BLaER1 treated with 17β-estradiol and CSF1 and Interleukin-3, amounts not matched to agents 10 nM and 100 nM (cell line): ENCODE results near the gene CERS6.

Experiments
- H3K27ac ChIP-seq, 11 experiments: shearing (Covaris generic); formaldehyde crosslinking; 2 replicates each; pipeline ENCODE4 v1.8.1; 2022
- H3K27me3 ChIP-seq, 11 experiments: shearing (Covaris generic); formaldehyde crosslinking; 2 replicates each; pipeline ENCODE4 v1.8.1; 2022
- H3K36me3 ChIP-seq, 11 experiments: shearing (Covaris generic); formaldehyde crosslinking; 2 replicates each; pipeline ENCODE4 v1.8.1; 2022
- H3K4me1 ChIP-seq, 10 experiments: shearing (Covaris generic); formaldehyde crosslinking; 2 replicates each; pipeline ENCODE4 v1.8.1; 2022
- H3K4me2 ChIP-seq, 11 experiments: shearing (Covaris generic); formaldehyde crosslinking; 2 replicates each; pipeline ENCODE4 v1.8.1; 2022
- H3K4me3 ChIP-seq, 10 experiments: shearing (Covaris generic); formaldehyde crosslinking; 2 replicates each; pipeline ENCODE4 v1.8.1; 2022
- H3K9ac ChIP-seq, 11 experiments: shearing (Covaris generic); formaldehyde crosslinking; 2 replicates each; pipeline ENCODE4 v1.8.1; 2022
- H3K9me3 ChIP-seq, 11 experiments: shearing (Covaris generic); formaldehyde crosslinking; replicated peaks in 1 of 11; 2 replicates each; pipeline ENCODE4 v1.8.1; 2022
- H4K20me1 ChIP-seq, 11 experiments: shearing (Covaris generic); formaldehyde crosslinking; 2 replicates each; pipeline ENCODE4 v1.8.1; 2022
- Cebpa-rat ChIP-seq, 11 experiments: shearing (Covaris generic); IDR thresholded peaks; 2 replicates each; pipeline ENCODE4 v1.8.1; 2022

CERS6 gene

GRCh38 chr2:168821992-168822391 is 365.9 kb downstream of the CERS6 start:
- no peak overlapping the region for H3K27ac ChIP-seq
- H3K27me3 ChIP-seq: no peaks in the 10 kb centered on the region
- no peak for TF ChIP-seq Cebpa-rat (IDR thresholded peaks at IDR 0.05)
- H3K4me1 ChIP-seq: peaks cover 0 to 6% (median 0%) of the 10 kb centered on the region in 10 experiments; a peak in 1 of 20 replicates
- H3K36me3 ChIP-seq: no peaks in the 10 kb centered on the region
- no peak overlapping the region for H3K4me3 ChIP-seq
- H4K20me1 ChIP-seq: no peaks in the 10 kb centered on the region
- no peaks in the 10 kb centered on the region for H3K9me3 ChIP-seq
- H3K4me2 ChIP-seq: no peak overlapping the region
- H3K9ac ChIP-seq: no peak overlapping the region
